DOHH2 (cell line): ENCODE data around the gene RGS3.

Source experiments
- CTCF ChIP-seq: fragments of 200-600 bp; sonication (generic); IDR thresholded peaks from one replicate; pipeline ENCODE4 v1.5.1; 2014; ENCODE audit warnings: antibody characterized with exemption, mild to moderate bottlenecking, low read depth, low read length; ENCODE audit not compliant: poor library complexity, severe bottlenecking
- EZH2phosphoT487 ChIP-seq: fragments of 200-600 bp; sonication (generic); IDR thresholded peaks from 2 replicates; pipeline ENCODE4 v1.6.1; 2017; ENCODE audit warnings: borderline replicate concordance, mild to moderate bottlenecking, antibody characterized with exemption, low read length, moderate library complexity, mixed read lengths

DNA sequence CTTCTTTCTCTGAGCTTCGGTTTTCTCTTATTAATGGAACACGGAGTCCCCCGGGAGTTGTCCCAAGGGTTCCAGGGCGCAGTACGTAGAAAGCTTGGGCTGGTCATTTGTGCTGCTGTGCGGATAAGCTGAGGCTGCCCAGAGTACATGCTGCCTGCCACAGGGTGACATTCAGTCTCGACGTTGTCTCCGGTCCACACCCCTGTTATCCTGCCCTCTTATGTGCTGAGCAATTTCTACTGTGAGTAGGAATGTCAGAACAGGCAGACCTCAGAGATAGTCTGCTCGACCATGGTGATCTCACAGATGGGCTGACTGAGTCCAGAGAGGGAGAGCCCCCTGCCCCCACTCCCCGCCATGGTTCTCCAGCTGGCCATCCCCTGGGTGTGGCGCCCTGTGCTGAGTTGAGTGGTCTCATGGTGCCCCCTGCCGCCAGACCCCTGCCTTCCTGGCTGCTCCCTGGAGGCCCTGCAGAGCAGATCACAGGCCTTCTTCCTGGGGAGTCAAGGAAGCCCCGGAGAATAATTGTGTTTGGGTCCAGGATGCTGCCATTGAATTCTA, 124.0 kb downstream of the RGS3 start:
- peak; percentile 75 for TF ChIP-seq CTCF
- no peak for TF ChIP-seq EZH2phosphoT487
